Keratinocyte (primary cell): ENCODE measurements around the gene CHID1.

Experiments
- CTCF ChIP-seq, 3 experiments: IDR thresholded peaks in 1 of 3; conservative IDR thresholded peaks in 1 of 3; optimal IDR thresholded peaks in 1 of 3; 2 replicates in 2 of 3; 3 replicates in 1 of 3; pipeline versions ENCODE3 to v1.5.1; 2011; ENCODE audit warnings: low read length in 3 of 3, mild to moderate bottlenecking in 3 of 3, moderate library complexity in 2 of 3, control low read depth in 1 of 3, inconsistent platforms in 1 of 3; ENCODE audit not compliant: insufficient read depth in 2 of 3; ENCODE audit errors: extremely low read depth in 1 of 3
- EZH2 ChIP-seq: IDR thresholded peaks from one replicate; pipeline ENCODE4 v1.6.1; 2012; ENCODE audit warnings: inconsistent platforms, mild to moderate bottlenecking, low read length, moderate library complexity

GRCh38 chr11:843818-844692 lies 66.6 kb downstream of the CHID1 start:
- no peak for TF ChIP-seq EZH2
- peak in 1 of 3 experiments; percentile 5 for TF ChIP-seq CTCF (optimal IDR thresholded peaks at IDR 0.05 in 1 of 3, IDR thresholded peaks at IDR 0.05 in 1 of 3, conservative IDR thresholded peaks at IDR 0.05 in 1 of 3; ENCODE audit: extremely low read depth in 1 of 3, insufficient read depth in 2 of 3, low read length in 3 of 3)
